NCI-H345 treated with DMSO at 0.1 percent for 48 hours (cell line): ENCODE measurements around the gene PDLIM7.

Experiments used
- DNase-seq: peaks from one replicate; lab custom pipeline; 2025; ENCODE audit not compliant: unreplicated experiment; lab: John Stamatoyannopoulos, UW

The PDLIM7 gene

DNA sequence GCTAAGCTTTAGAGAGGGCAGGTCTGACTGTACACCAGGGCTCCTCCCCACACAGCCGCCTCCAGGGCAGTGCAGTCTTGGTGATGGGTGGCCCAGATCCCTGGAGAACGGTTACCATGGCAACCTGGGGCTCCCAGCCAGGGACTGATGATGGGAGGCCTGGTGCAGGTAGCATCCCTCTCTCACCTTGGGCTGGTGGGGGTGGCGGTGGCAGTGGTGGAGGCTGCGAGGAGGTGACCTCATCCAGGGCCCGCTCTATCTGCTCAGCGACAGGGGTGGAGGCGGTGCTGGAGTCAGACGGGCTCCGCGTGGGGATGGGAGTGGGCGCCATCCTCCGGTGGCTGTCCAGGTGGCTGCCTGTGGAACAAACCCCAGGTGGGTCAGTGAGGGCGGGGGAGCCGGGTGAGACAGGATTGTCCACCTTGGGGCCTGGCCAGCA, 38.5 kb downstream of the PDLIM7 start:
- no peak for DNase-seq

DNA sequence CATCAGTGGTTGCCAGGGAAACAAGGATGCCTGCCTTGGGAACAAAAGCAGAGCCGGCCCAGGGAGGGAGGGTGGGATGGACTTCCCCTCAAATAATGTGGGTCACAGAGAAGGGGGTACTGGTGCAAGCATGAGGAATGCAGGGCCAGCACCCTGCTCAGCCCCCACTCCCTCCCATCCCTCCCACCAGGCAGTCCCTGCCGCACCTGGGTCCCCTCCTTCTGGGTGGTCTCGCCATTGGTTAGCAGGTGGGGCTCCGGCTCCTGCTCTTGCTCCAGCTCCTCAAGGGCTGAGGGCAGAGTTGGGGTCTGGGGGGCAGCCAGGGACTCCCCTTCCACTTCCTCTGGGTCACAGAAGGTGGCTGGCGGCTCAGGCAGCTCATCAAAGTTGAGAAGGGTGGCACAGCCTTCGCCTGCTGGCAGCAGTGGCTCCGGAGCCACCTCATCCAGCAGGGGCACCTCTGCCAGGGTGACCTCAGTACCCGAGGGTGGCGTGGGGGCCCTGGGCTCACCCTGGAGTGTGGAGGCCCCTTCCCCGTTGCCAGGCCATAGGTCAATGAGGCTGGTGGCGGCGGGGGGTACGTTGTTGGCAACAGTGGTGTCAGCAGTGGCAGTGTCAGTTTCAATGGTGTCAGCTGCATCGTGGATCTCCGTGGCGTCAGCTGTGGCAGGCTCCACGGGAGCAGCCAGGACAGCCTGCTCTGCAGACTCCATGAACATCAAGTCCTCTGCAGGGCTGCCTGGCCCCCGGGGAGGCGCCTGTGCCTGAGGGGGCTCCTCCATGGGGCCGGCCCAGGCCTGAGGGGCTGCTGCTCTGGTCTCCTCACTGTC, 39.3 kb downstream of the PDLIM7 start:
- no peak for DNase-seq

DNA sequence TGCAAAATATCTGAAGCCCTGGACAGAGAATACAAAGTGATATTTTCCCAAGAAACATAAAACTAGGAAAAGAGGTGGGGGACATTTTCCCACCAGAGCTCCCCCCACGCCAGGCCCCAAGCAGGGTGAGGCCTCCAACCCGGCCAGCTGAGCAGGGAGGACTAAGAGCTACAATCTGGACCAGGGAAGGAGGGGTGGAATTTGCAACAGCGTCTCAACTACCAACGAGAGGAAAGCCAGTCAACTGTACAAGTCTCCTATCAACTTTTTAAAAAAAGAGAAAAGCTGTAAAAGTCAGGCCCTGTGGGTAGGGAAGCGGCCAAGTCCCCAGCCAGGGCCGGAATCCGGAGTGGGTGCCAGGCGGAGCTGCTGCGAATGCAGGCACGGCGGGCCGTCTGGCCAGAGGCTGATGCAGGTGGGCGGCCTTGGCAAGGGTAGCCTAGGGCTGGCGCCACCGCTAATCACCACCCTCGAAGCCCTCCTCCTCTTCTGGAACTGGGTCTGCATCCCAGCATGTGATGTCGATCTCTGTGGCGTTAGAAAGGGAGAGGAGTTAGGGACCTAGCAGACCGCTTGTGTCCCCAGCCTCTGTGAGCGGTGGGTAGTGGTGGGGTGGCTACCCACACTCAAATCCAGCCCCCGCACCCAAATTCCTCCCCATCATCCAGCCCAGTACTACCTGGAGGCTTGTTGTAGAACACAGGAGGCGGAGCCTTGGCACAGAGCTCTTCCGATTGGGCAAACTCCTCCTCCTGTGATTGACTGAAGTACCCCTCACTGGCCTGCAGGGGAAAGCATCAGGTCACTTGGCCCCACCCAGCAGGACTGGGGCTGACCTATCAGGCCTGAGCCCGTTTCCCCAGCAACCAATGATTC, 40.2 kb downstream of the PDLIM7 start:
- DNase-seq = peak; percentile 85

DNA sequence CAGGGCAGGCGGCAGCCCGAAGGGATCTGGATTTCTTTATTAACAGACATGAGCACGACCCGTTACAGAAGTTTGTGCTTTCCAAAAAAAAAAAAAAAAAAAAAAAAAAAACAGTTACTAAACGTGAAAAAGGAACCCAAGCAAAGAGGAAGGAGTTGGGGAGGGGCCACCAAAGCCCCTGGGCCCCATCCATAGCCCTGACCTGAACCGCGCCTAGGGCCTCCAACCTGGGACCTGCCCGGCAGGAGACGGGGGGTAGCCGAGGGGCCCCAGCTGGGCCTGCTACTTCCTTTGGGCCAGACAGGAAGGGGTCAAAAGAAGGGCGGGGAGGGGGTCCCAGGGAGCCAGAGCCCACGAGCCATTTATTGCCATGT, 40.8 kb downstream of the PDLIM7 start:
- DNase-seq = no peak

DNA sequence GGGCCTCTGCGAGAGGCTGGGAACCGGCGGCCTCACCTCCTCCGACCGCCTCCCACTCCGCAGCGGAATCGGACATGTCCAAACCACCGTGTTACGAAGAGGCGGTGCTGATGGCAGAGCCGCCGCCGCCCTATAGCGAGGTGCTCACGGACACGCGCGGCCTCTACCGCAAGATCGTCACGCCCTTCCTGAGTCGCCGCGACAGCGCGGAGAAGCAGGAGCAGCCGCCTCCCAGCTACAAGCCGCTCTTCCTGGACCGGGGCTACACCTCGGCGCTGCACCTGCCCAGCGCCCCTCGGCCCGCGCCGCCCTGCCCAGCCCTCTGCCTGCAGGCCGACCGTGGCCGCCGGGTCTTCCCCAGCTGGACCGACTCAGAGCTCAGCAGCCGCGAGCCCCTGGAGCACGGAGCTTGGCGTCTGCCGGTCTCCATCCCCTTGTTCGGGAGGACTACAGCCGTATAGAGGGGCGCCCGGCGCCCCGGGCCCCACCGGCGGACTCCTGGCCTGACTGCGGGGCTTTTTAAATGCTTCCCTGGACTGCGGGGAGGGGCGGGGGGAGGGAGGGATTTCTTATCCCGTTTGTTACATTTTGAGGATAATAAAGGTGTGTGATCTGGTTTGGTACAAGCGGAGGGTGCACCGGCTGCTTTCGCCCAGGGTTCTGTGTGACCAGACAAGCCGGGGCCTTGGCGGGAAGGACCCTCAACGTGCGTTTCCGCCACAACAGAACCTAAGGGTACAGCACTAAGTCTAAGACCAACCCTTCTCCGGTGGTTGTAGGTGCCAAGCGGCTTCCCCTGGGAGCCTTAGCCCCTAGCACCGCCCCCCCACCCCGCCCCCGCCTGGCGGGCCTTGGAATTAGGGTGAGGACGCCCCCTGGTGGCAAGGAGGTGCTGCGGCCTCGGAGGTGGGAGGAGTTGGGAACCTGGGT, 41.5 kb downstream of the PDLIM7 start:
- DNase-seq = peak; percentile 92

DNA sequence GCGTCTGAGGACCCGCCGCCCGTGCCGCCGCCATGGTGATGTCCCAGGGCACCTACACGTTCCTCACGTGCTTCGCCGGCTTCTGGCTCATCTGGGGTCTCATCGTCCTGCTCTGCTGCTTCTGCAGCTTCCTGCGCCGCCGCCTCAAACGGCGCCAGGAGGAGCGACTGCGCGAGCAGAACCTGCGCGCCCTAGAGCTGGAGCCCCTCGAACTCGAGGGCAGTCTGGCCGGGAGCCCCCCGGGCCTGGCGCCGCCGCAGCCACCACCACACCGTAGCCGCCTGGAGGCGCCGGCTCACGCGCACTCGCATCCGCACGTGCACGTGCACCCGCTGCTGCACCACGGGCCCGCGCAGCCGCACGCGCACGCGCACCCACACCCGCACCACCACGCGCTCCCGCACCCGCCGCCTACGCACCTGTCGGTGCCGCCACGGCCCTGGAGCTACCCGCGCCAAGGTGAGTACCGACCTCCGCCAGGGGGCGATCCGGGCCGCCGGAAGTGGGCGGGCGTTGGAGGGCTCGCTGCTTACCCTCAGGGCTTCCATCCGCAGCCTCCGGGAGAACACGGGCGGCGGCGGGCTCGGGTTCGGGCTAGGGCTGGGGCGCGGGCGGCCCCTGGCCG, 42.3 kb downstream of the PDLIM7 start:
- DNase-seq = peak; percentile 81

DNA sequence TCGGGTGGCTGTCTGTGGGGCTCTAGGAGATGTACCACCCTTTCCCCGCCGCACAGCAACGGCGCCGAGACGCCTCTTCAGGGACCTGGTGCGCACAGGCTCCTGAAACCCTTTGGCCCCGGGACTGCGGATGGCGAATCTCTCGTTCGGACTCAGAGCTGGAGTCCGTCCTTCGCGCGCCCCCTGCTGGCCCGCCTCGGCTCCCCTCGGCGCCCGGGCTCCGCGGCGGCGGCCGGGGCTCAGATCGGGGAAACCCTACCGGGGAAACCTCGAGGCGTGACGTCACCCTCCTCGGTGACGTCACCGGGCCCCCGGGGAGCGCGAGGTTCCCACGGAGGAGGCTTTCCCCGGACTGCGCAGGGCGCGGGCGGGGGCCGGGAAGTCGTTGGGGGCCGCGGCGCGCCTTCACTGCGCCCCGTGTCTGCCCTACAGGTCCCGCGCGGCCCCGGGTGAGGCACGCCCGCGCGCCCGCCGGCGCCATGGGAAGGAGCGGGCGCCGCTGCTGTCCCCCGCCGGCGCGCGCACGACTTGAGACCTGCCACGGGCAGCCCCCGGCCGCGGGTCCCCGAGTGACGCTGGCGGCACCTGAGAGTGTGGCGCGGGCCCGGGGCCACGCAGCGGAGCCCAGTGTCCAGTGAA, 42.9 kb downstream of the PDLIM7 start:
- DNase-seq = peak; percentile 81

DNA sequence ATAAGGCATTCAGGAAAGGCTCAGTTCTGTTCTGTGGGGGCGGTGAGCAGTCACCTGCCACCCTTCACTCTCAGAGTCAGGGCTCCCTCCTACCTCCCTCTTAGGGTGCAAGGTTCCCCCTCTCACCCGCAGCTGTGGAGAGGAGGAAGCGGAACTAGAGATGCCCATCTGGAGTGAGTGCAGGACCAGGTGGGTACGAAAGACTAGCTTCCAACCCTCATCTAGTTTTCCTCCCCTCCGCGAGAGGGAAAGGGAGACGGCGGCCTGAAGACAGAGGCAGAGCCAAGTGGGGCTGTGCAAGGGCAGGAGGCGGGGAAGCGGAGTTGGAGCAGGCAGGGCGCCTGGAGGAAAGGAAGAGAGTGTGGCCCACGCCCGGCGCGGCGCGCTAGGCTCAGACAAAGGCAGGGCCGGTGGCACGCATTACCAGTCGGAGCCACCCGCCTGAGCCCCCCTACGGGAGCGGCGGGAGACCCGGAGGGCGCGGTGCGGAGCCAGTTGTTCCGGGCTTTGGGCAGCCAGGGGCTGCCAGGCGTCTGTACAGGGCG, 43.5 kb downstream of the PDLIM7 start:
- no peak for DNase-seq

DNA sequence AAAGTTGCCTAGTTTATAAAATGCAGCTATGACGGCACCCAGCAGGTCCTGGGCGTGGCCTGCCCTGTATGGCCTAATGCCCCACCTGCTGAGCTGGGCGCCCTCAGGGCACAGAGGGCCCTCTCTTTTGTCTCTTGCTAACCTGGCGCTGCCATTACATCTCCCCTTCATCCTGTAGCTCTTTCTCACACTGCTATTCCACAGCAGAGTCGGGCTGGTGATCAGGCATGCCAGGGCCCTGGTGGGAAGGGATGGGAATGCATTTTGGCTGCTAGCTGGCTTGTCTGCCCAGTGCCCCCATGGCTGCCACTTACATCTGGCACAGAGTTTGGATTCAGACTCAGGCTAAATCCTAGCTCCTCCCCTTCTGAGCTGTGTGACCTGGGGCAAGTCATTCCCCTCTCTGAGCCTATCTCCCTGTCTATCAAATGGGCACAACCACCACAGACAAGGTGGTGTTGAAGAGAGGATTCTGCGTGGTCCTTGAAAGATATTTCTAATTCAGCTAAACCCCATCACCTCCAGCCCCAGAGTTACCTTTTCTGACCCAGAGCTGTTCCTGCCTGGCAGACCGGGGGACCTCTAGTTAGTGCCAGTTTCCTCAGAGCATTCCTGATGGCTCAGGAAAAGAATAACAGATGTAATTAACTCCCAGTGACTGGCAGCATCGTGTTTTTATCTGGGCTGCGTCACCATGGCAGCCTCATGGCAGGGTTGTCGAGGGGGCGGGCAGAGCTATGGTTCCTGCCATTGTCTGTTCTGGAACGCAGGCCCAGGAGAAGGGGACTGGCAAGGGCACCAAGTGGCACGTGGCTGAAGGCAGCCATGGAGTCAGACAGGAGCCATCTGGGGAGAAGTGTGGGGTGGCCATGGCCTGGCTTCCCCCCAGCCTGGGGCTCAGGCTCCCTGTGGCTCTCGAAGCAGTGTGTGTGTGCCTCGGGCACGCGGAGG, 44.4 kb downstream of the PDLIM7 start:
- no peak for DNase-seq

DNA sequence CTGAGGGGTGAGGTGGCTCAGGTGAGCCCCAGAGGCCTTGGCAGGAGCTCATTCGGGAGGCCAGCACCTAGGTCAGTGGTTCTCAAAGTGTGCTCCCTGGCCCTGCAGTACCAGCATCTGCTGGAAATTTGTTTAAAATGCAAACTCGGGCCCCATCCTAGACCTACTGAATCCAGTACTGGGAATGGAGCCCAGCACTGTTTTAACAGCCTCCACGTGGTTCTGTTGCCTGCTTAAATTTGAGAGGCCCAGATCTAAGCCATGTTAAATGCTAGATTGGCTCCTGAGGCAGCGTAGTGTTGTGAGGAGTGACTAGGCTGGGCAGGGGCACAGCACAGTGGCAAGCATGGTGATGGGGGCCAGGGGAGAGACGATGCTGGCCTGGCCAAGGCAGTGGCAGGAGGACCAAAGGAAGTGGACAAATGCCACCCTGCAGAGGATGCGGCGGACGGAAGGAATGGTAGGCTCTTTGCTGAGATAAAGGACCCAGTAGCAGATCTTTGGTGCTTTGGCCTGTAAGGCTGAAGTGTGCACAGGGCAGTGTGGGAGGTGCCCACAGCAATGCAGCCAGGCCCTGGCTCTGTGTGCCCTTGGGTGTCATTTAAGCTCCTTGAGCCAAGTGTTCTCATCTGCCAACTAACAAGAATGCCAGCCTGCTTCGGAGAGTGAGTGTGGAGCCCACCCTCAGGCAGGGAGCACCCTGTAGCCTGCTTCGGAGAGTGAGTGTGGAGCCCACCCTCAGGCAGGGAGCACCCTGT, 46.6 kb downstream of the PDLIM7 start:
- no peak for DNase-seq

DNA sequence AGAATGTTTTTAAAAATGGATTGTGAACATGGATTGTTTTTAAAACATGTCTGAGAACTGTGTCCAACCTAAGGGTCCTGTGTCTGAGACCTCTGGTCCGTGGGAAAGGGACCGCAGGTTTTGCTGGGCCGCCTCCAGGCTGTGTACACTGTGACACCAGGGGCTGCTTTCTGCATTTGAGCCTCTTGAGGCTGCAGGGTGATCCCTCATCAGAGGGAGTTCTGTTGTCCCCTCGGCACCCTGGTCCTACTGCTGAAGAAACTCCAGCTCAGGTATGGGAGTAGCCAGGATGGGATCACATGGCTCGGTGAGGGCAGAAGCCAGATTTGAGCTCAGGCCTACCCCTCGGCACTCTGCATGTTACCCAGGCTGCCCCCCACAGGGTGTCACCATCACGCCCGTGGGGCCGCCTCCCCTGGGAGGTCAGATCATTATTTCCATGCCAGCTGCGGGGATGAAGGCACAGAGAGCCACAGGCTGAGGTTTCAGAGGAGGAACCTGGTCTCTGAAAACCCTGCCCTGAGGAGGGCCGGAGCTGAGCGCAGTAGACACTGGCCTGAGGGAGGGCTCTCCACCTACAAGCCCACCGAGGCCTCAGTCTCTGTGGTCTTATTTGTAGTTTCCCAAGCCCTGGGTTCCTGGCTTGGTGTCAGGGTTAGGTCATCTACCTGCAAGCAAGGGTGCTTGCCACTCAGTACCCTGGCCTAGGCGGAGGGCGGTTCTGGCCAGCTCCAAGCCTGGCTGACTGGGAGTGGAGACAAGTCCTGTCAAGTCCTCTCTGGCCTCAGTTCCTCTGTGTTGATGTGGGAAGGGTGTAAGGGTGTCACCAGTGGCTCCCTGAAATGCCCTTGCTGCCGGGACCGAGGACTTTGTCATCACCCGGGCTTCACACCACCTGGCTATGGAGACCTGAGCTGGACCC, 48.0 kb downstream of the PDLIM7 start:
- DNase-seq = no peak

DNA sequence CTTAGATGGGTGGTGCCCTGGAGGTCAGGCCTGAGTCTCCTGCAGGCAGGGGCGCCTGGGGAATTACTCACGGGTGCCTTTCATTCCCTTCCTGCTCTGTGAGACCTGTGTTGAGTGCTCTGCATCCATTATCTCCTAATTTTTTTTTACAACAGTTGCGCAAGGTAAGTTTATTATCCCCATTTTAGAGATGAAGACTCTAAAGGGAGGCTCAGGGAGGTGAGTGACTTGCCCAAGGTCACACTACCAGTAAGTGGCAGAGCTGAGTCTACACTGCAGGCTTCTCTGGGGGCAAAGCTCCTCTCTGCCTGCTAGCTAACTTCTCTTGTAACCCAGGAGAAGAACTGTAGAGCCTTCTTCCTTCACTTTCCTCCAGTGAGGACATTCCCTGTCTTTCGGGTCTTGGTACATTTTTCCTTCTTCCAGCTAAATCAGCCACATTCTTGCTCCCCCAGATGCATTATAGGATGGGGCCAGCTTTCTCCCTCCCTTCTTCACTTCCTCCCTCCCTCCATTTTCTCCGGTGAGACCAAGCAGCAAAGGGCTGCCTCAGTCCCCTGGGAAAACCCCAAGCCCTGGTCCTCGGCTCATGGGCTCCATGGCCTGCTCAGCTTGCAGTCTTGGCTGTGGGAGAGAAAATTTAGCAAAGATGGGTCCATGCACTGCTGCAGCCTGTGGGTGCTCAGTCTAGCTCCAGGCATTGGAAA, 49.0 kb downstream of the PDLIM7 start:
- DNase-seq = no peak

DNA sequence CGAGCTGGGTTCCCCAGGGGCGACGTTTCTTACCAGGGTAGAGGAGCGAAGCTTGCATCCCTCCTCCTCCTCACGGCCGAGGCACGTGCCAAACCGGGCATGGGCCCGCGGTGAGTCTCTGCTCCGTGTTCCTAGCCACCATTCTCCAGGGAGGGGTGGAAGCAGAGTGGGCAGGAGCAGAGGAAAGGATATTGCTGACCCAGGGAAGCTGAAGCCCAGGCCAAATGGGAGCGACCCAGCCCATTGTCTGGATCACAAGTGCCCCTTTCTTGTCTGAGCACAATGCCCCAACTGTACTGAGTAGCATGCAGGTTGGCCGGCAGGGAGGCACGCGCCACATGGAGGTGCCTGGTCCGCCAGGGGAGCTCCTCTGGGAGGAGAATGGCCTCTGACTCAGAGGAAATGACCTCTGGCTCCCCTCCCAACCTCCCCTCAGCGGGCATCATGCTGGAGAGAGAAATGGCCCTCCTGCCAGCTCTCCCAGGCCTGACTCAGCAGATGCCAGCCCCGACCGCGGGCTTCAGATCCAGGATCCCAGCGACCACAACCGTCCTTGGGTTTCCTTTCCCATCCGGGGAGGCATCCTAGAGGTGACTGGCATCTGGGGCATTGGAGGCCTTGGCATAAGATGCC, 49.7 kb downstream of the PDLIM7 start:
- no peak for DNase-seq

DNA sequence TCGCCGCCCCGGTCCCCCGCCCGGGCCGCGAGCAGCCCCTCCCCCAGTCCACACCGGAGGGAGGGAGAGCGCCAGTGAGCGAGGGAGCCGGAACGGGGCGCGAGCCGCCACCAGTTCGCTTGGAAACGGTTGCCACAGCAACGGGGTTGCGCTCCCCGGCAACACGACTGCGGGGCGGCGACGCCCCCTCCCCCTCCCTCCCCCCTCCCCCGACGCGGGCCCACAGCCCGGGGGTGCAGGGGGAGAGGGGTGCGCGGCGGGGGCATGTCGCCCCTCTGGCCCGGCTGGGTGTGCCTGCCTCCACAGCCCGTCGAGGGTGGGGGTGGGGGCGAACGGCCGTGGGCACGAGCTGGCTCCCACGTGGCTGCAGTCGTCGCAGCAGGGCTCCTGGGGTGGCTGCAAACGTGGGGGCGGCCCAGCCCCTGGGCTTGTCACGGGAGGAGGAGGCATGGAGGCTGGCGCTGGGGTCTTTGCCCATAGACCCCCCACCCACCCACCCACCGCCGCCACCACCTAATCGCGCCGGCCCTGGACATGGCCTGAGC, 50.3 kb downstream of the PDLIM7 start:
- peak; percentile 63 for DNase-seq

DNA sequence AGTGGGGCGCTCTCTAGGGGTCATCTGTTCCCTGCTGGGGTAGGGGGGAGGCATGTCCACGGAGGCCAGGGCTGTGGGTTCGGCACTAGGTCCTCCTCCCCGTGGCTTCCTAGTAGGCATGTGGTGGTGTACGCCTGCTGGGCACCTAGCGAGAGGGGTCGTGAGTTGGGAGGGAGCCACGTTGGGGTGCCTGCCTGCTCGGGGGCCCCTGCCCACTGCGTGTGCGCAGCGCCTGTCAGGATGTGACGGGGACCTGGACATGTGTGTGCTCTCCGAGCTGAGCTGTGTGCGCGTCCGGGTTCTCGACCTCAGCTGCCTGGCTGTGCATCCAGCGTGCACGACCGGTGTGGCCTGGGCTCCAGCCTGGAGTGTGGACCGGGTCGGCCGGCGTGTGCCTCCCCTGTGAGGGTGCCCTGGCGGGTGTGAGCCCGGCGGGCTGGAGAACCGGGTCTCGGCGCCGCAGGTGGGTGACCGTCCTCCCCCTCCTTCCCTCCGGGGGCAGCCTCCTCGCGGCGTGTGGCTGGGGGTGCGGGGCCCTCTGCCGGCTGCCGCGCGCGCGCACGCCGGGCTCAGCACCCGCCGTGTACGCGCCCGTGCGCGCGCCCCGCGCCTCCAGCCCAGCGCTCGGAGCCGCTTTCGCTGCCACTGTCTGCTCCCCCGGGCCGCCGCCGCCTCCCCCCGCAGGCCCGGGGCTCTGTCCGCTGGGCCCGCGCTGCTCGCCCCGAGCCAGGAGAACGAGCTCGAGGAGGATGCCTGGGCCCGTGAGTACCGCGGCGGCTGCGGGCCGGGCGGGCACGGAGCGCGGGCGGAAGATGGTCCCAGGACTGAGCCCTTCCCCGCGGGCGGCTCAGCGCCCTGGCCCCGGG, 51.0 kb downstream of the PDLIM7 start, which contains the start of gene PRR7:
PRR7 (plus strand) TSS at position 615 of the 866 bp plus-strand sequence. CDS start 8,254 bp downstream, outside the sequence.
- peak; percentile 56 for DNase-seq
